Colonic mucosa (tissue), 4 donors: Measurements from ENCODE around the gene PDSS1. TPM values are rescaled to one million over a fixed set of nuclear protein-coding genes. Genes with fewer than 3 reads are reported as not detected.

Source experiments
- DNase-seq: peaks from one replicate; pipeline ENCODE4 v3.0.0-alpha.2; 2020
- H3K27ac ChIP-seq: fragments of 200-600 bp; one replicate; pipeline ENCODE4 v1.8.0; 2021
- H3K27me3 ChIP-seq: fragments of 200-600 bp; one replicate; pipeline ENCODE4 v1.8.0; 2021
- H3K36me3 ChIP-seq: fragments of 200-600 bp; one replicate; pipeline ENCODE4 v1.8.0; 2021
- H3K4me1 ChIP-seq: fragments of 200-600 bp; one replicate; pipeline ENCODE4 v1.8.0; 2021; ENCODE audit warnings: mild to moderate bottlenecking
- H3K4me3 ChIP-seq: fragments of 200-600 bp; one replicate; pipeline ENCODE4 v1.8.0; 2021
- H3K9ac ChIP-seq, 2 donors: one replicate each; pipeline ENCODE4 v1.7.0; 2013; ENCODE audit warnings: control low read depth in 2 of 2, low read depth in 2 of 2, low read length in 2 of 2
- H3K9me3 ChIP-seq: fragments of 200-600 bp; one replicate; pipeline ENCODE4 v1.8.0; 2021
- CTCF ChIP-seq: fragments of 200-600 bp; IDR thresholded peaks from one replicate; pipeline ENCODE4 v1.8.0; 2022; ENCODE audit warnings: antibody characterized with exemption, mild to moderate bottlenecking
- intact Hi-C: fragments of 100-400 bp; cut with DNase I; formaldehyde crosslinking; loops from one replicate; pipeline ENCODE4 v1.14.1; 2022
- total RNA-seq, 2 donors: library from RNA; stranded (reverse); fragmentation: NEBNext Ultra II Directional in 1 of 2; extraction: Animal tissue kit (Norgen Biotek cat#: 25700) in 1 of 2; gene quantifications; one replicate each; pipeline ENCODE4 v1.2.1, GENCODE V29; 2021
- donor health status: healthy.
- donor health status: DM: no; HTN: no; CAD: no.
- donor health status: DM: no; HTN: no; CAD: no.

PDSS1 gene
- total RNA-seq, 2 donors from 2014 or later = 20.6 to 35.5 TPM

DNA sequence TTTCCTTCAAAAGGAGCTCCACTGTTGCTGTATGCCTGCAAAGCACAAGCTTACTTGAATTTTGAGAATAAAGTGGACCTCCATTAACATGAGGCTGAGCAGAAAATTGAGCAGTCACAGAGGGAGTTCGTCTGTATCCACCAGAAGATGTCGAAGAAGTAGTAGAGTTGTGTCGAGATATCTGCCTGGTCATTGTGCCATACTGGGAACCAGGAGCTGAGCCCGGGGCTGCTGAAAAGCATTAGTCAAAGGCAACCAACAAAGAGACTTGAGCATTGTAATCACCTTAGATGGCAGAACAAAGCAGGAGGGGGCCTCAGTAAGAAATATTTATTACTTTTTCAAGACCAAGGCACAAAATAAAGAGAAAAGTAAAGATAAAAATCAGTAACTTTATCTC is 61.5 kb downstream of the PDSS1 start:
- Histone ChIP-seq H3K9me3 (no peaks in the 10 kb centered on the region), H3K4me3 (no peak overlapping the region), H3K9ac (no peak overlapping the region), H3K4me1 (no peaks in the 10 kb centered on the region), H3K27ac (no peak overlapping the region), H3K36me3 (no peaks in the 10 kb centered on the region), H3K27me3 (no peaks in the 10 kb centered on the region)
- DNase-seq = no peak
- no peak for TF ChIP-seq CTCF
- intact Hi-C loops = no loop called here

DNA sequence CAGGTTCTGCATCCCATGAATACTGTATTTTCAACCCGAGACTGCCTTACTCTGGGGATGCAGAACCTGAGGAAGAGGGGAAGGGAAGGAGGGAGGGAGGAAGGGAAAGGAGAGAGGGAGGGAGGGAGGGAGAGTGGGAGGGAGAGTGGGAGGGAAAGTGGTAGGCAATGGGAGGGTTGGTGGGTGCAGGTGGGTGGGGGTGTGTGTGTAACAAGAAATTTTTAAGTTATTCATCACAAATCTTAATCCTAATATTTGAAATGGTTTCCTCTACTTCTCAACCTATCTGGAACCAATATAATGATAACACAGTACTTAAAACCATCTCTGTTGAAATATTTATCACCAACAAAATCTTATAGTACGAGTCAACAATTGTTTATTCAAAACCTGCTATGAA is 68.0 kb downstream of the PDSS1 start:
- no peaks in the 10 kb centered on the region for H3K4me1 ChIP-seq
- no peak overlapping the region for H3K4me3 ChIP-seq
- no peak overlapping the region for H3K27ac ChIP-seq
- H3K36me3 ChIP-seq = peaks cover 5% of the 10 kb centered on the region
- no peaks in the 10 kb centered on the region for H3K27me3 ChIP-seq
- no peak overlapping the region for H3K9ac ChIP-seq
- DNase-seq = no peak
- intact Hi-C loops = no loop called here
- no peaks in the 10 kb centered on the region for H3K9me3 ChIP-seq
- no peak for TF ChIP-seq CTCF

- intact Hi-C loops = no loop called here
- DNase-seq = no peak
Measured at GRCh38 chr10:26770069-26770468, 72.6 kb downstream of the PDSS1 start.

DNA sequence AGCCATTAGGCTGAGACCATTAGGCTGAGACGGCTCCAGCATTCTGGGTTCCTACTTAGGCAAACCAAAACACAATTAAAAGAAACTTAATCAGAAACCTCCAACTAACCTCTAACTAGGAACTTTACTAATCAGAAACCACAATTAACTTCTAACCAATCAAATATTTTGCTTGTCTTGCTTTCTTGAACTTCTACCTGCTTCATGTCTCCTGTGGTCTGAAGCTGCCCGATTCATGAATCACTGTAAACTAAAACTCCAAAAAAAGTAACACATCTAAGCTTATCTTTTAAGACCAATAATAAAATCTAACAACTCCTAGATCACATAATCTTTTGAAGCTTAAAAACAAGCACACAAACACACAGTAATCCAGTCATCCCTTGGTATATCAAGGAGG is 76.1 kb downstream of the PDSS1 start:
- Histone ChIP-seq H3K9me3 (no peaks in the 10 kb centered on the region), H3K27ac (no peak overlapping the region), H3K4me1 (no peaks in the 10 kb centered on the region), H3K4me3 (no peak overlapping the region), H3K27me3 (no peaks in the 10 kb centered on the region), H3K9ac (no peak overlapping the region), H3K36me3 (no peaks in the 10 kb centered on the region)
- intact Hi-C loops = no loop called here
- DNase-seq = no peak
- TF ChIP-seq CTCF = no peak

More at GRCh38 chr10:26770069-26770468, 72.6 kb downstream of the PDSS1 start:
- H3K4me1 ChIP-seq = no peaks in the 10 kb centered on the region
- H3K27me3 ChIP-seq = no peaks in the 10 kb centered on the region
- H3K9ac ChIP-seq = no peak overlapping the region
- H3K36me3 ChIP-seq = peaks cover 5% of the 10 kb centered on the region
- no peaks in the 10 kb centered on the region for H3K9me3 ChIP-seq
- no peak overlapping the region for H3K4me3 ChIP-seq
- no peak for TF ChIP-seq CTCF
- no peak overlapping the region for H3K27ac ChIP-seq

- no peak overlapping the region for H3K9ac ChIP-seq
- H3K4me1 ChIP-seq = peaks cover 7% of the 10 kb centered on the region
- no peak for TF ChIP-seq CTCF
- H3K4me3 ChIP-seq = no peak overlapping the region
- intact Hi-C loops = no loop called here
- H3K27me3 ChIP-seq = no peaks in the 10 kb centered on the region
- no peaks in the 10 kb centered on the region for H3K36me3 ChIP-seq
- H3K9me3 ChIP-seq = no peaks in the 10 kb centered on the region
- no peak overlapping the region for H3K27ac ChIP-seq
- no peak for DNase-seq
Measured at GRCh38 chr10:26776258-26776657, 78.8 kb downstream of the PDSS1 start.

GRCh38 chr10:26777686-26778085 is 80.2 kb downstream of the PDSS1 start:
- no peak overlapping the region for H3K27ac ChIP-seq
- H3K27me3 ChIP-seq = no peaks in the 10 kb centered on the region
- peaks cover 13% of the 10 kb centered on the region for H3K4me1 ChIP-seq
- TF ChIP-seq CTCF = no peak
- intact Hi-C loops = no loop called here
- no peak overlapping the region for H3K9ac ChIP-seq
- H3K36me3 ChIP-seq = no peaks in the 10 kb centered on the region
- DNase-seq = no peak
- no peak overlapping the region for H3K4me3 ChIP-seq
- H3K9me3 ChIP-seq = no peaks in the 10 kb centered on the region
